H1 (cell line): ENCODE results near the gene WDR41. TPM values are rescaled to one million over a fixed set of nuclear protein-coding genes. Genes with fewer than 3 reads are reported as not detected.

Experiments
- CTCF ChIA-PET: fragments of 300-600 bp; sonication (Branson Sonifier 250); formaldehyde crosslinking; loops from one replicate; lab custom pipeline; 2021; ENCODE audit not compliant: partially characterized antibody; lab: Charles Lee
- POLR2A ChIA-PET: fragments of 300-600 bp; sonication (Branson Sonifier 250); formaldehyde crosslinking; loops from one replicate; lab custom pipeline; 2021; ENCODE audit warnings: inconsistent platforms; ENCODE audit not compliant: partially characterized antibody; lab: Charles Lee
- DNase-seq, 2 experiments: peaks; one replicate each; pipeline versions ENCODE4 v3.0.0 to v3.0.0-alpha.2; 2010 to 2022; ENCODE audit warnings: low spot score in 2 of 2, low read depth in 1 of 2, mixed read lengths in 1 of 2
- FAIRE-seq: peaks from 2 replicates; lab custom pipeline; 2011; peaks lifted over from hg19 to GRCh38; lab: Jason Lieb, UNC
- H2AFZ ChIP-seq: 2 replicates; pipeline ENCODE4 v1.8.1; 2012; ENCODE audit warnings: low read length, inconsistent platforms
- H2AK5ac ChIP-seq: 2 replicates; pipeline ENCODE4 v1.6.1; 2013; ENCODE audit warnings: low read depth, low read length
- H2BK120ac ChIP-seq: replicated peaks from 2 replicates; pipeline ENCODE3; 2013; ENCODE audit warnings: low read depth, low read length, inconsistent platforms
- H2BK12ac ChIP-seq: 2 replicates; pipeline ENCODE4 v1.6.1; 2013; ENCODE audit warnings: low read depth, low read length
- H2BK15ac ChIP-seq: 2 replicates; pipeline ENCODE4 v1.6.1; 2013; ENCODE audit warnings: low read length
- H2BK20ac ChIP-seq: 2 replicates; pipeline ENCODE4 v1.6.1; 2013; ENCODE audit warnings: low read length
- H2BK5ac ChIP-seq: 2 replicates; pipeline ENCODE4 v1.6.1; 2013; ENCODE audit warnings: low read depth, low read length
- H3K14ac ChIP-seq: 2 replicates; pipeline ENCODE4 v1.6.1; 2013; ENCODE audit warnings: inconsistent platforms; ENCODE audit not compliant: insufficient read length
- H3K18ac ChIP-seq: 2 replicates; pipeline ENCODE4 v1.6.1; 2013; ENCODE audit warnings: low read length; ENCODE audit errors: extremely low read depth
- H3K23ac ChIP-seq: 2 replicates; pipeline ENCODE4 v1.6.1; 2013; ENCODE audit warnings: inconsistent platforms; ENCODE audit not compliant: insufficient read length
- H3K23me2 ChIP-seq: 2 replicates; pipeline ENCODE4 v1.6.1; 2013; ENCODE audit warnings: low read depth, low read length
- H3K27ac ChIP-seq: 2 replicates; pipeline ENCODE4 v1.6.1; 2011; ENCODE audit warnings: low read depth, low read length, inconsistent platforms
- H3K27me3 ChIP-seq, 4 experiments: replicated peaks in 1 of 4; 1 replicate in 1 of 4; 2 replicates in 3 of 4; pipeline versions ENCODE4 v1.6.1 to v1.8.1; 2011 to 2013; ENCODE audit warnings: low read length in 3 of 4, mild to moderate bottlenecking in 3 of 4, inconsistent platforms in 2 of 4, mixed read lengths in 2 of 4, moderate library complexity in 1 of 4; ENCODE audit not compliant: control insufficient read depth in 3 of 4, insufficient read depth in 3 of 4; ENCODE audit errors: extremely low read depth in 1 of 4
- H3K36me3 ChIP-seq, 4 experiments: 2 replicates each; pipeline versions ENCODE4 v1.6.1 to v1.8.1; 2011 to 2013; ENCODE audit warnings: mild to moderate bottlenecking in 4 of 4, low read length in 3 of 4, moderate library complexity in 2 of 4, control low read depth in 1 of 4, inconsistent platforms in 1 of 4; ENCODE audit not compliant: insufficient read depth in 4 of 4, control insufficient read depth in 2 of 4
- H3K4ac ChIP-seq: replicated peaks from 2 replicates; pipeline ENCODE3; 2013; ENCODE audit warnings: low read length, low read depth, mixed read lengths, inconsistent platforms; ENCODE audit not compliant: insufficient read length
- H3K4me1 ChIP-seq, 4 experiments: replicated peaks in 1 of 4; 1 replicate in 1 of 4; 2 replicates in 3 of 4; pipeline versions ENCODE4 v1.6.1 to v1.8.1; 2011 to 2013; ENCODE audit warnings: low read length in 3 of 4, inconsistent platforms in 2 of 4, mixed read lengths in 1 of 4; ENCODE audit not compliant: insufficient read depth in 4 of 4, control insufficient read depth in 3 of 4
- H3K4me2 ChIP-seq, 2 experiments: 2 replicates each; pipeline versions ENCODE4 v1.6.1 to v1.8.1; 2011 to 2013; ENCODE audit warnings: low read depth in 2 of 2, low read length in 2 of 2, control low read depth in 1 of 2, inconsistent platforms in 1 of 2, mild to moderate bottlenecking in 1 of 2; ENCODE audit not compliant: insufficient read depth in 1 of 2
- H3K4me3 ChIP-seq, 4 experiments: fragments of 200-600, 300-600 bp in 1 of 4; sonication (generic), shearing (Covaris generic), sonication (Bioruptor Twin) in 1 of 4; 2 replicates each; pipeline versions ENCODE4 v1.5.1 to v1.8.1; 2011 to 2016; ENCODE audit warnings: low read length in 4 of 4, low read depth in 3 of 4, control low read depth in 2 of 4, inconsistent platforms in 2 of 4, mild to moderate bottlenecking in 2 of 4, mixed read lengths in 1 of 4, moderate library complexity in 1 of 4; ENCODE audit not compliant: insufficient read depth in 2 of 4; ENCODE audit errors: extremely low read depth in 1 of 4
- H3K56ac ChIP-seq: replicated peaks from 2 replicates; pipeline ENCODE3; 2013; ENCODE audit warnings: low read depth, mild to moderate bottlenecking, mixed read lengths, low read length, inconsistent platforms; ENCODE audit not compliant: insufficient read length
- H3K79me1 ChIP-seq: 2 replicates; pipeline ENCODE4 v1.6.1; 2013; ENCODE audit warnings: low read depth, low read length, control low read depth
- H3K79me2 ChIP-seq, 2 experiments: 2 replicates each; pipeline versions ENCODE4 v1.6.1 to v1.8.1; 2012 to 2013; ENCODE audit warnings: low read length in 2 of 2, mild to moderate bottlenecking in 2 of 2, inconsistent platforms in 1 of 2; ENCODE audit not compliant: insufficient read depth in 2 of 2, control insufficient read depth in 1 of 2
- H3K9ac ChIP-seq, 4 experiments: replicated peaks in 1 of 4; 1 replicate in 1 of 4; 2 replicates in 3 of 4; pipeline versions ENCODE4 v1.6.1 to v1.8.1; 2011 to 2013; ENCODE audit warnings: low read depth in 3 of 4, low read length in 3 of 4, control low read depth in 2 of 4, mild to moderate bottlenecking in 2 of 4, moderate library complexity in 2 of 4, inconsistent platforms in 1 of 4; ENCODE audit errors: extremely low read depth in 1 of 4
- H3K9me3 ChIP-seq, 2 experiments: 2 replicates each; pipeline versions ENCODE4 v1.6.1 to v1.8.1; 2012 to 2013; ENCODE audit warnings: mild to moderate bottlenecking in 2 of 2, moderate library complexity in 2 of 2, control low read depth in 1 of 2, inconsistent platforms in 1 of 2, low read depth in 1 of 2, low read length in 1 of 2, mixed read lengths in 1 of 2; ENCODE audit not compliant: insufficient read depth in 2 of 2
- H4K20me1 ChIP-seq, 2 experiments: replicated peaks in 1 of 2; 2 replicates each; pipeline versions ENCODE3 to v1.8.1; 2011 to 2013; ENCODE audit warnings: inconsistent platforms in 2 of 2, low read length in 2 of 2, mild to moderate bottlenecking in 1 of 2; ENCODE audit not compliant: insufficient read depth in 2 of 2, control insufficient read depth in 1 of 2
- H4K5ac ChIP-seq: 2 replicates; pipeline ENCODE4 v1.6.1; 2013; ENCODE audit warnings: low read length, low read depth, mixed read lengths, inconsistent platforms; ENCODE audit not compliant: insufficient read length
- H4K8ac ChIP-seq: 2 replicates; pipeline ENCODE4 v1.8.0; 2013; ENCODE audit warnings: mild to moderate bottlenecking, moderate library complexity, low read length, inconsistent platforms; ENCODE audit not compliant: insufficient read depth; ENCODE audit errors: extremely low read depth
- H4K91ac ChIP-seq: replicated peaks from 2 replicates; pipeline ENCODE3; 2013; ENCODE audit warnings: low read length, mixed read lengths, inconsistent platforms; ENCODE audit not compliant: insufficient read length
- CHD1 ChIP-seq: IDR thresholded peaks from 2 replicates; pipeline ENCODE4 v1.6.1; 2012; ENCODE audit warnings: low read depth, low read length, improper control_type of control experiment
- CREB1 ChIP-seq: IDR thresholded peaks from 2 replicates; pipeline ENCODE4 v1.6.1; 2012; ENCODE audit warnings: inconsistent platforms
- HDAC6 ChIP-seq: IDR thresholded peaks from one replicate; pipeline ENCODE4 v1.7.1; 2012; ENCODE audit warnings: low read depth, mild to moderate bottlenecking, inconsistent platforms, low read length, moderate library complexity
- RBBP5 ChIP-seq: IDR thresholded peaks from 2 replicates; pipeline ENCODE4 v1.7.1; 2012; ENCODE audit warnings: low read depth, mild to moderate bottlenecking, inconsistent platforms, low read length, moderate library complexity, borderline replicate concordance
- SIN3A ChIP-seq, 2 experiments: IDR thresholded peaks in 1 of 2; conservative IDR thresholded peaks in 1 of 2; 2 replicates each; pipeline ENCODE4 v1.6.1; 2011 to 2012; ENCODE audit warnings: low read length in 2 of 2, improper control_type of control experiment in 1 of 2, low read depth in 1 of 2, mild to moderate bottlenecking in 1 of 2
- TAF7 ChIP-seq: optimal IDR thresholded peaks from 2 replicates; pipeline ENCODE3; 2011; ENCODE audit warnings: low read depth, mild to moderate bottlenecking, inconsistent platforms, low read length, moderate library complexity, borderline replicate concordance
- TCF12 ChIP-seq: IDR thresholded peaks from 2 replicates; pipeline ENCODE4 v1.6.1; 2011; ENCODE audit warnings: low read depth, mild to moderate bottlenecking, low read length
- ZNF274 ChIP-seq: IDR thresholded peaks from 2 replicates; pipeline ENCODE4 v1.7.0; 2012; ENCODE audit warnings: low read length, borderline replicate concordance; ENCODE audit errors: extremely low read depth
- WGBS, 2 experiments: shearing (Covaris generic) in 1 of 2; methylation state at CpG; one replicate each; pipeline versions ENCODE4 v1.1.6 to v1.1.7; 2013 to 2015; ENCODE audit warnings: low lambda C conversion rate in 2 of 2, mixed read lengths in 2 of 2, inconsistent platforms in 1 of 2, low coverage in 1 of 2, missing lambda C conversion rate in 1 of 2; ENCODE audit not compliant: insufficient replicate concordance in 2 of 2, insufficient coverage in 1 of 2, insufficient read length in 1 of 2; ENCODE audit errors: extremely low coverage in 1 of 2, missing lambda C conversion rate in 1 of 2; 5-methylcytosine and 5-hydroxymethylcytosine counted together
- polyA plus RNA-seq, 7 experiments: library from polyadenylated mRNA; depleted of rRNA in 3 of 7; stranded (reverse) in 5 of 7; unstranded in 2 of 7; fragments of >200 nt in 5 of 7; fragments of 200-250 nt in 2 of 7; gene quantifications; 1 replicate in 5 of 7; 2 replicates in 1 of 7; 4 replicates in 1 of 7; pipeline versions ENCODE4 v1.2.1 to v1.2.3, GENCODE V29; 2011 to 2013; ENCODE audit warnings: missing spikeins in 2 of 7, mixed read lengths in 2 of 7
- total RNA-seq: library from RNA; stranded (reverse); fragmentation: NEBNext Ultra II Directional; extraction: Animal tissue kit (Norgen Biotek cat#: 25700); gene quantifications from 2 replicates; pipeline ENCODE4 v1.2.1, GENCODE V29; 2021

WDR41 gene
- total and polyA plus RNA-seq, 2 of the 8 experiments (the other 6 are each of a cell fraction or from before 2014, with no cell fraction given) = 16.4 to 44.9 TPM

DNA sequence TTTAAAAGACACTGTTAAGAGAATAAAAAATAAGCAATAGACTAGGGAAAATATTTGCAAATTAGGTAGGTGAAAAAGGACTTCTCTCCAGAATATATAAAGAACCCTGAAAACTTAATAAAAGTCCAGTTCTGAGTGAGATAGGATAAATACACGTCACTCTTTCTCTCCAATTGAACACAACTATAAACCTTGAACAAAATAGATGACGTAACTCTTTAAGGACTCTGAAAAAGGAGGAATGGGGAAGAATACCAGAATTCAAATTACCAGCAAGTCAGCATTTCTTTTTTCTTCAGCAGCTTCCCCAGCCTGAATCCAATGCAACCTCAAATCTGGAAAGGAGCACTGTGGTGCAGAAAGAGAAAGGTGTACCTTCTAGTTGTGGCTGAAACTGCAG, 6.8 kb upstream of the WDR41 start:
- H2BK20ac ChIP-seq = no peak overlapping the region
- H3K23me2 ChIP-seq = no peaks in the 10 kb centered on the region
- H3K79me2 ChIP-seq = no peaks in the 10 kb centered on the region
- H3K56ac ChIP-seq = no peak overlapping the region
- H4K20me1 ChIP-seq = no peaks in the 10 kb centered on the region
- H3K27me3 ChIP-seq = no peaks in the 10 kb centered on the region
- peak overlapping the region; percentile 49 for H2AFZ ChIP-seq
- no peak overlapping the region for H3K23ac ChIP-seq
- DNase-seq (no peak), FAIRE-seq (no peak)
- no peak overlapping the region for H2BK5ac ChIP-seq
- TF ChIP-seq SIN3A (conservative IDR thresholded peaks at IDR 0.05 in 1 of 2, IDR thresholded peaks at IDR 0.05 in 1 of 2; ENCODE audit: low read depth in 1 of 2, low read length in 2 of 2) (no peak), HDAC6 (no peak), ZNF274 (no peak), CREB1 (no peak), TAF7 (no peak), TCF12 (no peak), RBBP5 (no peak), CHD1 (no peak)
- no peak overlapping the region for H2BK12ac ChIP-seq
- H3K9me3 ChIP-seq = no peaks in the 10 kb centered on the region
- no peak overlapping the region for H3K4me3 ChIP-seq
- no peaks in the 10 kb centered on the region for H3K36me3 ChIP-seq
- ChIA-PET CTCF (interaction anchor here (0.6 to 1.6 kb wide), 5 partner anchors 10 to 1312 kb away, joined by 3 read pairs; no protein-coding TSS in a partner anchor), POLR2A (interaction anchor here (0.6 kb wide), 1 partner anchor 529 kb away, joined by 3 read pairs; no protein-coding TSS in a partner anchor)
- no peak overlapping the region for H4K91ac ChIP-seq
- H3K4me1 ChIP-seq = no peaks in the 10 kb centered on the region
- H3K14ac ChIP-seq = no peak overlapping the region
- H2BK15ac ChIP-seq = no peak overlapping the region
- H3K27ac ChIP-seq = no peak overlapping the region
- no peak overlapping the region for H3K18ac ChIP-seq
- no peak overlapping the region for H3K4ac ChIP-seq
- WGBS, 2 experiments = 87% methylated on average over 2 of the region's 2 CpGs; no CpG with 5 or more reads in 1 of the 2 experiments
- H3K4me2 ChIP-seq = no peak overlapping the region
- no peak overlapping the region for H2BK120ac ChIP-seq
- no peaks in the 10 kb centered on the region for H3K79me1 ChIP-seq
- H3K9ac ChIP-seq = no peak overlapping the region
- no peak overlapping the region for H2AK5ac ChIP-seq
- H4K8ac ChIP-seq = no peak overlapping the region
- no peak overlapping the region for H4K5ac ChIP-seq
